Right lobe of liver (tissue), 4 donors: ENCODE measurements around the gene COL4A1.

Source experiments
- POLR2A ChIP-seq: fragments of 450-650 bp; IDR thresholded peaks from one replicate; pipeline ENCODE4 v1.6.1; 2017; ENCODE audit warnings: antibody characterized with exemption, mild to moderate bottlenecking
- TF ChIP-seq, protein P1 (sequence below), 4 donors: fragments of 200-600 bp in 3 of 4; fragments of 450-650 bp in 1 of 4; IDR thresholded peaks; one replicate each; pipeline versions ENCODE4 v1.5.1 to v1.8.0; 2016 to 2022; ENCODE audit warnings: antibody characterized with exemption in 4 of 4, mild to moderate bottlenecking in 2 of 4
- donor health status: DM: no; HTN: no; CAD: no.
- donor health status: DM: no; HTN: no; CAD: no.
- donor health status: DM: no; HTN: yes; CAD: no.

DNA sequence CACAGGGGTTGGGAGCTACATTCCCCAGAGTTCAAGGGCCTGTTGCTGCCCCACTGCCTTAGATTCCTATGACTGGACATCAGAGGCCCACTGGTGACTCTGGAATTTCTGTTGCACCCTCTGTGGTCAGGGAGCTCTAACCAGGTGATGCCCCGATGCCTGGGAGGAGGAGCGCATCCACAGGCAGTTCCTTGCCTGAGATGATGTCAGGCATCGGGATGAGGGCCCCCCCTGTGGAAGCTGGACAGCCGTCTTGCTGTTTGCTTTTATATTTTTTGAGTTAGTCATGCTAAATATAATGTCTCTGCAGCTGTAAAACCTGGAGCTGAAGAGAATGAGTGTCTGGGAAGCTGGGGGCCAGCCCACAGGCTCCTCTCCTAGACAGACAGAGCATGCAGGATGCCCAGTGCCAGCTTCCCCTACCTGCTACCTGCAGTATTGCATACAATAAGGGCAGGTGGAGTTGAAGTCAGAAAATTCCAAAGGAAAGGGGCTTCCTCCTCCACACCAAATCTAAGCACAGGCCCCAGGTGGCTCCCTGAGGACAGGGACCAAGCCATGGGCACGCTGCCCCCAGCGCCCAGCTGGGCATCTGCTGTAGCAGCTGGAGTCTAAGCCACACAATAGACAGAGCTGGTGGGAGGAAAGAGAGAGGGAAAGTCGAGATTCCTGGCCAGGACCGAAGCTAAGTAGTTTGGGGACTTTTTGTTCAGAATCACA lies 16.4 kb upstream of the COL4A1 start:
- no peak for TF ChIP-seq POLR2A
- TF ChIP-seq, protein P1, sequence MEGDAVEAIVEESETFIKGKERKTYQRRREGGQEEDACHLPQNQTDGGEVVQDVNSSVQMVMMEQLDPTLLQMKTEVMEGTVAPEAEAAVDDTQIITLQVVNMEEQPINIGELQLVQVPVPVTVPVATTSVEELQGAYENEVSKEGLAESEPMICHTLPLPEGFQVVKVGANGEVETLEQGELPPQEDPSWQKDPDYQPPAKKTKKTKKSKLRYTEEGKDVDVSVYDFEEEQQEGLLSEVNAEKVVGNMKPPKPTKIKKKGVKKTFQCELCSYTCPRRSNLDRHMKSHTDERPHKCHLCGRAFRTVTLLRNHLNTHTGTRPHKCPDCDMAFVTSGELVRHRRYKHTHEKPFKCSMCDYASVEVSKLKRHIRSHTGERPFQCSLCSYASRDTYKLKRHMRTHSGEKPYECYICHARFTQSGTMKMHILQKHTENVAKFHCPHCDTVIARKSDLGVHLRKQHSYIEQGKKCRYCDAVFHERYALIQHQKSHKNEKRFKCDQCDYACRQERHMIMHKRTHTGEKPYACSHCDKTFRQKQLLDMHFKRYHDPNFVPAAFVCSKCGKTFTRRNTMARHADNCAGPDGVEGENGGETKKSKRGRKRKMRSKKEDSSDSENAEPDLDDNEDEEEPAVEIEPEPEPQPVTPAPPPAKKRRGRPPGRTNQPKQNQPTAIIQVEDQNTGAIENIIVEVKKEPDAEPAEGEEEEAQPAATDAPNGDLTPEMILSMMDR (IDR thresholded peaks at IDR 0.05): no peak
